Esophagus squamous epithelium (tissue), 5 donors: ENCODE measurements around the gene HECTD1. TPM values are rescaled to one million over a fixed set of nuclear protein-coding genes. Genes with fewer than 3 reads are reported as not detected.

Experiments
- DNase-seq: peaks from one replicate; lab custom pipeline; 2025; lab: John Stamatoyannopoulos, UW
- H3K27ac ChIP-seq, 4 donors: fragments of 200-600 bp; sonication (generic); one replicate each; pipeline ENCODE4 v1.5.1; 2016 to 2019; ENCODE audit warnings: mild to moderate bottlenecking in 1 of 4
- H3K27me3 ChIP-seq, 4 donors: fragments of 200-600 bp; sonication (generic); 1 replicate in 3 of 4; 2 replicates in 1 of 4; pipeline versions ENCODE4 v1.5.1 to v1.6.0; 2017 to 2021; ENCODE audit warnings: antibody characterized with exemption in 1 of 4
- H3K36me3 ChIP-seq, 3 donors: fragments of 200-600 bp; sonication (generic); one replicate each; pipeline ENCODE4 v1.5.1; 2016 to 2019
- H3K4me1 ChIP-seq, 3 donors: fragments of 200-600 bp; sonication (generic); one replicate each; pipeline ENCODE4 v1.5.1; 2017 to 2019
- H3K4me3 ChIP-seq, 4 donors: fragments of 200-600 bp; sonication (generic); 1 replicate in 3 of 4; 2 replicates in 1 of 4; pipeline ENCODE4 v1.5.1; 2016 to 2019; ENCODE audit warnings: mild to moderate bottlenecking in 2 of 4, moderate library complexity in 1 of 4
- H3K9me3 ChIP-seq, 3 donors: fragments of 200-600 bp; sonication (generic); one replicate each; pipeline ENCODE4 v1.5.1; 2016 to 2019
- POLR2A ChIP-seq, 4 donors: fragments of 450-650 bp; IDR thresholded peaks; one replicate each; pipeline ENCODE4 v1.6.1; 2017; ENCODE audit warnings: antibody characterized with exemption in 4 of 4, mild to moderate bottlenecking in 4 of 4, moderate library complexity in 3 of 4
- WGBS, 2 donors: methylation state at CpG; one replicate each; pipeline ENCODE4 v1.1.5; 2018; 5-methylcytosine and 5-hydroxymethylcytosine counted together
- intact Hi-C: fragments of 100-400 bp; cut with DNase I; formaldehyde crosslinking; loops from one replicate; pipeline ENCODE4 v1.15.0; 2022
- total RNA-seq, 4 donors: library from RNA; depleted of rRNA; stranded (reverse); fragments of >200 nt; gene quantifications; one replicate each; pipeline ENCODE4 v1.1.0, GENCODE V29; 2016
- TF ChIP-seq, protein P1 (sequence below), 6 experiments: fragments of 450-650 bp in 4 of 6; fragments of 200-600 bp in 2 of 6; sonication (generic) in 2 of 6; IDR thresholded peaks; one replicate each; pipeline ENCODE4 v1.5.1; 2016 to 2019; ENCODE audit warnings: antibody characterized with exemption in 6 of 6, mild to moderate bottlenecking in 4 of 6, moderate library complexity in 4 of 6
- donor health status: DM: yes; HTN: yes; CAD: no.

HECTD1 gene
- total RNA-seq, 4 donors from 2014 or later, result 175 to 250 (median 194) TPM

GRCh38 chr14:31223331-31223730 is 15.7 kb upstream of the HECTD1 start:
- H3K27ac ChIP-seq, result no peak overlapping the region
- no peaks in the 10 kb centered on the region for H3K27me3 ChIP-seq
- intact Hi-C loops, result no loop called here
- 69 to 73% methylated on average over 3 of the region's 3 CpGs for WGBS, 2 donors
- H3K36me3 ChIP-seq, result no peaks in the 10 kb centered on the region
- H3K4me1 ChIP-seq, result peaks cover 0 to 6% (median 4%) of the 10 kb centered on the region in 3 donors
- H3K4me3 ChIP-seq, result no peak overlapping the region
- DNase-seq, result no peak
- TF ChIP-seq POLR2A (IDR thresholded peaks at IDR 0.05), result no peak
- TF ChIP-seq, protein P1, sequence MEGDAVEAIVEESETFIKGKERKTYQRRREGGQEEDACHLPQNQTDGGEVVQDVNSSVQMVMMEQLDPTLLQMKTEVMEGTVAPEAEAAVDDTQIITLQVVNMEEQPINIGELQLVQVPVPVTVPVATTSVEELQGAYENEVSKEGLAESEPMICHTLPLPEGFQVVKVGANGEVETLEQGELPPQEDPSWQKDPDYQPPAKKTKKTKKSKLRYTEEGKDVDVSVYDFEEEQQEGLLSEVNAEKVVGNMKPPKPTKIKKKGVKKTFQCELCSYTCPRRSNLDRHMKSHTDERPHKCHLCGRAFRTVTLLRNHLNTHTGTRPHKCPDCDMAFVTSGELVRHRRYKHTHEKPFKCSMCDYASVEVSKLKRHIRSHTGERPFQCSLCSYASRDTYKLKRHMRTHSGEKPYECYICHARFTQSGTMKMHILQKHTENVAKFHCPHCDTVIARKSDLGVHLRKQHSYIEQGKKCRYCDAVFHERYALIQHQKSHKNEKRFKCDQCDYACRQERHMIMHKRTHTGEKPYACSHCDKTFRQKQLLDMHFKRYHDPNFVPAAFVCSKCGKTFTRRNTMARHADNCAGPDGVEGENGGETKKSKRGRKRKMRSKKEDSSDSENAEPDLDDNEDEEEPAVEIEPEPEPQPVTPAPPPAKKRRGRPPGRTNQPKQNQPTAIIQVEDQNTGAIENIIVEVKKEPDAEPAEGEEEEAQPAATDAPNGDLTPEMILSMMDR (IDR thresholded peaks at IDR 0.05), result no peak
- no peaks in the 10 kb centered on the region for H3K9me3 ChIP-seq

GRCh38 chr14:31222834-31223233 is 15.2 kb upstream of the HECTD1 start:
- no peaks in the 10 kb centered on the region for H3K36me3 ChIP-seq
- TF ChIP-seq POLR2A (IDR thresholded peaks at IDR 0.05), result no peak
- TF ChIP-seq, protein P1 (IDR thresholded peaks at IDR 0.05), result no peak
- H3K9me3 ChIP-seq, result no peaks in the 10 kb centered on the region
- H3K4me3 ChIP-seq, result no peak overlapping the region
- intact Hi-C loops, result no loop called here
- no peaks in the 10 kb centered on the region for H3K27me3 ChIP-seq
- H3K4me1 ChIP-seq, result peaks cover 0 to 1% (median 0%) of the 10 kb centered on the region in 3 donors
- DNase-seq, result no peak
- H3K27ac ChIP-seq, result no peak overlapping the region
- 92 to 100% methylated on average over 1 of the region's 1 CpG for WGBS, 2 donors

DNA sequence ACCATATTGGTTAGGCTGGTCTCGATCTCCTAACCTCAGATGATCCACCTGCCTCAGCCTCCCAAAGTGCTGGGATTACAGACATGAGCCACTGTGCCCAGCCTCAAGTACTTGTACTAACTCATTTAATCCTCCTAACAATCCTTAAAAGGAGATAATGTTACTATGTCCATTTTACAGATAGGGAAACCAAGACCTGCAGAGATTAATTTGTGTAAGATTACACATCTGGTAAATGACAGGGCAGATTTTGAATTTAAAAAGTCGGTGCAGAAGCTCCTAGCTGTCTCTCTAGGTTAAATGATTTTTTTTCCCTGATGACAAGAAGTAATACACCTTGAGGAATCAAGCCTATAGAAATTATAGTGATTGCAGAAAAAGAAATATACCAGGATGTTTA is 13.7 kb upstream of the HECTD1 start:
- TF ChIP-seq POLR2A (IDR thresholded peaks at IDR 0.05), result no peak
- TF ChIP-seq, protein P1 (IDR thresholded peaks at IDR 0.05), result no peak
- no peaks in the 10 kb centered on the region for H3K4me1 ChIP-seq
- H3K36me3 ChIP-seq, result no peaks in the 10 kb centered on the region
- H3K27ac ChIP-seq, result no peak overlapping the region
- no peak for DNase-seq
- intact Hi-C loops, result no loop called here
- no peak overlapping the region for H3K4me3 ChIP-seq
- no peaks in the 10 kb centered on the region for H3K27me3 ChIP-seq
- WGBS, 2 donors, result 83 to 91% methylated on average over 2 of the region's 2 CpGs
- no peaks in the 10 kb centered on the region for H3K9me3 ChIP-seq

DNA sequence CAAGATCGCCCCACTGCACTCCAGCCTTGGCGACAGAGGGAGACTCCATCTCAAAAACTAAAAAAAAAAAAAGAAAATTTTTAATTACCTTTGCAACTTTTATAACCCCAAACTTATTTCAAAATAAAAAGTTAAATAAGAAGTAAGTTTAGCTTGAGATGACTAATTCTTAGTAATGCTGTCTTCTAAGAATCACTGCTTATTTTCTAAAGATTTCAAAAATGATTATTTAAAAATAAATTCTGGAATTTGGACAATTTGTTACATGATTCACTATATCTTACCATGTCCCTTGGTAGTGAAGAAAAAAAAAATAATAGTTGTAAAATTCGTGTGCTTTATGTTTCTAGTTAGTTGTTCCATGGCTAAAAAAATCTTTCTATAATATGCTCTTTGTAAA is 11.6 kb upstream of the HECTD1 start:
- no peaks in the 10 kb centered on the region for H3K9me3 ChIP-seq
- intact Hi-C loops, result no loop called here
- TF ChIP-seq, protein P1 (IDR thresholded peaks at IDR 0.05), result no peak
- TF ChIP-seq POLR2A (IDR thresholded peaks at IDR 0.05), result no peak
- H3K4me3 ChIP-seq, result no peak overlapping the region
- H3K36me3 ChIP-seq, result no peaks in the 10 kb centered on the region
- DNase-seq, result no peak
- H3K27ac ChIP-seq, result no peak overlapping the region
- 66 to 71% methylated on average over 3 of the region's 3 CpGs for WGBS, 2 donors
- H3K27me3 ChIP-seq, result no peaks in the 10 kb centered on the region
- H3K4me1 ChIP-seq, result no peaks in the 10 kb centered on the region

- Histone ChIP-seq H3K9me3 (no peaks in the 10 kb centered on the region), H3K27ac (no peak overlapping the region), H3K27me3 (no peaks in the 10 kb centered on the region), H3K36me3 (no peaks in the 10 kb centered on the region), H3K4me3 (no peak overlapping the region), H3K4me1 (no peaks in the 10 kb centered on the region)
- WGBS, 2 donors, result 84 to 89% methylated on average over 9 of the region's 9 CpGs
- no peak for TF ChIP-seq POLR2A (IDR thresholded peaks at IDR 0.05)
- TF ChIP-seq, protein P1 (IDR thresholded peaks at IDR 0.05), result no peak
- no peak for DNase-seq
- intact Hi-C loops, result no loop called here
Measured at GRCh38 chr14:31216359-31216758, 8.8 kb upstream of the HECTD1 start.
